RCC 7860 (cell line): ENCODE measurements around the gene CCDC158.
"Not testable (repeated sequence)": the region's sequence is repeated elsewhere in the genome, so short reads cannot be mapped to it uniquely, and the experiment has no call there.

Source experiments
- DNase-seq: peaks from one replicate; pipeline ENCODE4 v3.0.0-alpha.2; 2015; ENCODE audit warnings: low spot score
- FAIRE-seq: peaks from 2 replicates; lab custom pipeline; 2012; peaks lifted over from hg19 to GRCh38; lab: Jason Lieb, UNC

The CCDC158 gene

DNA sequence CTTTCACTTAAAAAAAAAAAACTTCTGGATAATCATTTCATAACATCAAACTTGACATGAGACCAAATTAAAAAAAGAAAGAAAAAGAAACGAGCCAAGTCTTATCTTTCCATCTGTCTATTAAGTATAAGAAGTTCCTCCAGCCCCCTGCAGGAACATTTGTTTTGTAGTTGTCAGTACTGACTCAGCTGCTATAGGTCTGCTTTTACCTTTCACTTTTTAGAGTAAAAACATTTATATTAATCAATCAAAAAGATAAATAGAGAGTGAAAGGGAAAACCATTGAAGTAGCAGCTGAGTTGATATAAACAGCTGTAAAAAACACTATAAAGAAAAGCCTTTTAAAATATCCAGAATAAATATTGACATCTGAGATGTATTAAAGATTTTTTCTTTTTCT, 46.1 kb downstream of the CCDC158 start:
- peak; percentile 22 for FAIRE-seq
- no peak for DNase-seq

DNA sequence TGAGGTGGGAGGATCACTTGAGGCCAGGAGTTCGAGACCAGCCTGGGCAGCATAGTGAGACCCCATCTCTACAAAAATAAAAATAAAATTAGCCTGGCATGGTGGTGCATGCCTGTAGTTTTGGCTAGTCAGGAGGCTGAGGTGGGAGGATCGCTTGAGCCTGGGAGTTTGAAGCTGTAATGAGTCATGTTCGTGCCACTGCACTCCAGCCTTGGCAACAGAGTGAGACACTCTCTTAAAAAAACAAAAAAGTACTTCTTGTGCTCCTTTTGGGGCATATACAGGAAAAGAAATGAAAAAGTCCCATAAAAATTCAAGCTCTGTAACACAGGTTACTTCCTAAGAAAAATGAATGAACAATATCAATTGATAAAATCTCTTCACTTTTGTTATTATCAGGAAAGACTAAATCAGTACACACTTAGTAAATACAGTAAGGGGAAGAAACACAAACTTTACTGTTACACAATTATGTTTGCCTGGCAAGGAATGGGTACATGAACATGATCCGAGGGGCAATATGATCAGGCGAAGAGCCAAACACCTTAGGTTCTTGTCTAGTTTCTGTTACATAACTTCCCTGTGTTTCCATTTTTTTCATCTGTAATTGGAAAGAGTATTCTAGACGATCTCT, 46.9 kb downstream of the CCDC158 start:
- FAIRE-seq: peak; percentile 4

DNA sequence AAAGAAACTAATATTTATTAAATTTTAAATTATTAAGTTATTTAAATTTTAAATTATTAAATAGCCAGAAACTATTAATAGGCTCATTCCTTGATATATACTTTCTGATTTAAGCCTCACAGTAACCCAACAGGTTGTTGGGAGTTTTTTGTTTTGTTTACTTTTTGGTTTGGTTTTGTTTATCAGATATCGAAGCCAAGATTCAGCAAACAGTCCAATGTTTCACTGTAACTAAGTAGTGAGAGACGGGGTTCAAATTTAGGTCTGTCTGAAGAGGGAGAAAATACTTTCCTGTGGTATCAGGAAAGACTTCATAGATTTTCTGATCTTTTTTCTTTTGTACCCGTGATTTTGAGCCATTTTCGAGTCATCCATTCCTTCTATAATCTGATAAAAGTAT, 54.2 kb downstream of the CCDC158 start:
- no peak for FAIRE-seq

More for the DNA sequence above, 46.9 kb downstream of the CCDC158 start:
- DNase-seq: peak; percentile 21

DNA sequence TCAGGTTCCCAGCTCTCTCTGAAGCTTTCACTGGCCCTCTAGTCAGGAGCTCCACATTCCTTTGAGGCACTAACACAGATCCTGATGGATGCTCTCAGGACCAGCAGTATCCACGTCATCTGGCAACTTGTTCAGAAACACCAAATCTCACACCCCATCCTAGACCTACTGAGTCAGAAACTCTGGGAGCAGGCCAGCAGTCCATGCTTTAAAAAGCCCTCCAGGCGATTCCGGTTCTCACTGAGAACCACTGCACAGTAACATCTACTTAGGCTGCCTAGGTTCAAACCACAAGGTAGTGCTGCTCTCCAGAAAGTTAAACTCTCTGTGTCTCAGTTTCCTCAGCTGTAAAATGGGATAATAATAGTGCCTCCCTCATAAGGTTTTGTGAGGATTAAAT, 55.3 kb downstream of the CCDC158 start:
- DNase-seq: no peak
- FAIRE-seq: no peak

More for the DNA sequence above, 54.2 kb downstream of the CCDC158 start:
- no peak for DNase-seq

DNA sequence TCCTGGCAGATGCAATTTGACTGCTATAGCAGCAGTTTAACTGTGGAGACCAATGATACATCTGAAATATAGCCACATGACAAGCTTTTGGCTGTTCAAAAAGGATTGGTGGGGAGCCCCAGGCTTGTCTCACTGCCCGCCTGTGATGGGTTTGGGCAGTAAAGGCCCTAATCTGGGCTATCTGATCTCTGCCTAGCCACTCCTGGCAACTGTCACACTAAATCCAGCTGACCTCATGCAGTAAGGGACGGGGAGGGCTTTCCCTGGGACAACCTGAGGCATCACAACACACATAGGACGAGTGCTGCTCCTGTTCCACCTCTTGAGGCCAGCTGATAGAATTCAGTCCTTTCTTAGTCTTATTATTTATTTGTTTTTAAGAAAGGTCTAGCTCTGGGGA, 56.2 kb downstream of the CCDC158 start:
- FAIRE-seq: no peak
- DNase-seq: no peak

DNA sequence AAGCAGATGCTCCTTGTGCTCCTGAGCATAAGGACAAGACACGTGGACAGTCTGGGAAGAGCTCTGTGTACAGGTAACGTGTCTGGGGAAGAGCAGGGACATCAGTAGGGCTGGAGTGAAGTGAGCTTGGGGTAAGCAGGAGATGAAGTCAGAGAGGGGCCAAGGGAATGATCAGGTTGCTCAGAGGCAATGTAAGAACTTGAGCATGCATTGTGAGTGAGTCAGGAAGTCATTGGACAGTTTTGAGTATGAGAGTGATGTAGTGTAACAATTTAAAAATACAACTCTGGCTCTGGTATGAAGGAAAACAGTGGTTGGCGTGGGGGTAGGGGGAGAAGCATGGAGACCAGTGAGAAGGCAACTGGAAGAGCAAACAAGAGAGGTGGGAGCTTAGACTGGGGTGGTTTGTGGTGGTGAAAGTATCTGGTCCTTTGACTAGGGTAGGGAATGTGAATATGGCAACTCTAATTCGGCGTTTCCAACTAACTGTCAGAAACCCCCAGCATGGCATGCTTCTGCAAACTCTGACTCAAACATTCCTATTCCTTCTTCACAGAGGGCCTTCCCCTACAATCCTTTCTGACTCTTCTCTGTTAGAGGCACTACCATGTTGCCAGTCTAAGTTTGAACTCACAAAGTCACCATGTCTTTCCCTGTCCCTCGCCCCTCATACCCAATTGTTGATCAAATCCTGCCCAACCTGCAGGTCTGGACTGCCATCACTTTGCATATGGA, 57.2 kb downstream of the CCDC158 start:
- DNase-seq: no peak
- no peak for FAIRE-seq

DNA sequence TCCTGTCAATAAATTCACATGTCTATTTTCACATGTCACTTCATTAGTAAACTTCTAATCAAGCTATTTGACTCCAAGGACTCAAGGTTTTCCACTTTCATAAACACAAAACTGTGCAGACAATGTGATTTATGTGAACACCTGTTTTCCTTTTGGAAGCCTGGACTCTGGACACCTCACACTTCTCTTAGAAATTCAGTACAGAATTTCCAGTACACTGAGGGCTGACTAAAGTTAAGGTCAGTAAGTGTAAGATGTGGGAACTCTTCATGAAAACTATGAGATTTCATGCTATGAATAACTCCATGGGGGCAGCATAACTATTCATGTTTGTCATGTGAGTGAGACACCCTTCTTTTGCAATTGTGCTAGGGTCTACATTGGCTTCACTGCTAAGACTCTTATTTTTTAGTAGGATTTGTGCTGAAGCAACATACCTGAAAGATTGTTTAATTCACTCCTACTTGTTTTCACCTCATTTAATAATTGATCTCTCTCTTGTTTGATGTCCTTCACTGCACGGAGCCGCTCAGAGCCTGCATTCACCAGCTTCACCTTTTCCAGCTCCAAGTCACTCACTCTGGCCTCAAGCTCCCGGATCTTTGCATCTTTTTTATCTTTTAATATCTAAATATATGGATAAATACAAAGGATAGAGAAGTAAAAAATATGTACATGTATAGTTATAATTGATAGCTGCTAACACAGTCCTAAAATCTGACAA, 59.1 kb downstream of the CCDC158 start:
- FAIRE-seq (no peak), DNase-seq (no peak)

DNA sequence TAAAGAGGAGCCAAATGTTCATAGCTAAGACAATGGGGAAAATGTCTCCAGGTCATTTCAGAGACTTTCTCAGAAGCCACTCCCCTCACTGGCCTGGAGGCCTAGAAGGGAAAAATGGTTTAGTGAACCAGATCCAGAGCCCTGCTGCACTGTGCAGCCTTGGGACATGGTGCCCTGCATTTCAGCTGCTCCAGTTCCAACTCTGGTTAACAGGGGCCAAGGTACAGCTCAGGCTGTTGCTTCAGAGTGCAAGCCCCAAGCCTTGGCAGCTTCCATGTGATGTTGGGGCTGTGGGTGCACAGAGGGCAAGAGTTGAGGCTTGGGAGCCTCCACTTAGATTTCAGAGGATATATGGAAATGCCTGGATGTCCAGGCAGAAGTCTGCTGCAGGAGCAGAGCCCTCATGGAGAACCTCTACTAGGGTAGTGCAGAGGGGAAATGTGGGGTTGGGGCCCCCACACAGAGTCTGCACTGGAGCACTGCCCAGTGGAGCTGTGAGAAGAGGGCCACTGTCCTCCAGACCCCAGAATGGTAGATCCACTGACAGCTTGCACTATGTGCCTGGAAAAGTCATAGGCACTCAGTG, 61.0 kb downstream of the CCDC158 start:
- not testable (repeated sequence) for DNase-seq, FAIRE-seq

DNA sequence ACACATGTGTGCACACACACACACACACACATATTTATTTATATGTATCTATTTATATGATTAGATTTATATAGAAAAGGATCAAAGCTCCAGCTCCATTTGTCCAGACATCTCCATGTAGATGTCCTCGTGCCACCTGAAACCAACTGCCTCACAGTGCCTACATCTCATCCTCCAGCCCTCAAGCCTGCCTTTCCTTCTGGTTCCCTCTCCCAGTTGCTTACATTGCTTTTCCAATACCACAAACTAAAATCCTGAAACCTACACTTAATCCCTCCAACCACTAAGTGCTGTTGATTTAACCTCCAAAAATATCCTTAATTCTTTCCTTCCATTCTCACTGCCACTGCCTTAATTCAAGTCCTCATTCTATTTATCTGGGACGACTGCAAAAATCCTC, 63.0 kb downstream of the CCDC158 start:
- FAIRE-seq (no peak), DNase-seq (no peak)

DNA sequence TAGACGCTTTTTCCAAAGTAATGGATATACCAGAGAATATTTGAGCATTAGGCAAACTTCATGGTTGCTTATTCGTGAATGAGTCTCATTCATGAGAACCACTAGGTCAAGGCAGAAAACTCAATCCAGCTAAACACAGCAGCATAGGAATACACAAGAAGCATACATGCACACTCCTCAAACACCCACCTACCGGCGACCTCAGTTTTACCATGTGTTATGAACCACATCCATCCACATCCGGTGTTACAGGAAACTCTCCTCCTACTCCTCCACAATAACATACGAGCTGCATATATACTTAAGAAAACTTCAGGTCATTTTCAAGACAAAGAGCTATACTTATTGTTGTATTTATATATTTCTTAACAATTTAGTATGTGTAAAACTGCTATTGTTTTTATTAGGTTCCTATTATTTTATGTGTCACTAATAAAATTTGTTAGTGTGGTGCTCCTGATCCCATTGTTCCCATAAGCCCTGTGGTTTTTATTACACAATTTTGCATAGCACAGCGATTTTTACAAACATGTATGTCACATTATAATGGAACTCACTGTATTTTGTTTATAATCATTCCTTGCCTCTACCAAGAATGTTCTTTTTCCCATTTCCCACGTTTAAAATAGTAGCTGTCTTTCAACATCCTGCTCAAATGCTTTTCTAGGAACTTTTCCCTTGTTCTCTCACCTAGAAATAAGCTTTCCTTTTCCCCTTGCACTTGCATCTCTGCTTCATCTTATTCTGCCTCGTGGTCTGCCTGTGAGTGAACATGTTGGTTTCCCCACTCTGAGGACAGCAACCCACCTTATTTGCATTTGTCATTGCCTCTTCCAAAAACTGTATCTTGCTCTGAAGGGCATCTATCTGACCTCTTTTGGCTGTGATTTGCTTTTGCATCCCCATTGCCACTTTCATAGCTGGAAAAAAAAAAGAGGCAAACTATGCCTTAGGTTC, 66.1 kb downstream of the CCDC158 start:
- FAIRE-seq: no peak
- DNase-seq: no peak

DNA sequence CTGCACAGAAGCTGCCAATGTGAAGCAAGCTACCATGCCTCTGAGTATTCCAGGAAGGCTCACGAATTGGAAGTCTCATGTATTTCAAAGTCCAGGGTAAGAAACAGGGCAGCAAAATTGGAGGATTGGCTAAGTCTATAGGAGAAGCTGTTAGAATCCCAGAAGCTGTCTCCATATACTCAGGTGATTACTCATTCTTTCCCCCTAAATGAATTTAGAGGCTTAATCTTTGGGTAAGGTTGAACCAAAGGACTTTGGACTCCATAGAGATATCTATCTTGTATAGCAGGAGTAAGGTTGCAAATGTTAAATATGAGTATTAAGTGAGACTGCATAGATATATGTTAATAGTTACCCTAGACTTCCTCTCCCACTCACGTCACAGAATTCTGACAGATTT, 78.1 kb downstream of the CCDC158 start:
- FAIRE-seq (no peak), DNase-seq (peak; percentile 41)

DNA sequence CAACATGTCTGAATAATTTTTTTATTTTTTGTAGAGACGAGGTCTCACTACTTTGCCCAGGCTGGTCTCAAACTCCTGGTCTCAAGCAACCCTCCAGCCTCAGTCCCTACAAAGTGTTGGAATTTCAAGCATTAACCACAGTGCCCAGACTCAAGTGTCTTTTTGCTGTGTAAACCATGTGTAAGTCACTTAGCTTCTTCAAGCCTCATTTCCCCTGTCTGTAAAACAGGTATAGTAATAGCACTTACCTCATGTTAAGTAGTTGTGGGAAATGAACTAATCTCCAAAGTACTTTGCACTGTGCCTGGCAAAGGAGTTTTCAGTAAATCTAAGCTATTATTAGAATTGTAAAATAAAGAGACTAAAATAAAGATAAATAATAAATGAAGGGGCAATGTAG, 78.8 kb downstream of the CCDC158 start:
- FAIRE-seq: peak; percentile 94

DNA sequence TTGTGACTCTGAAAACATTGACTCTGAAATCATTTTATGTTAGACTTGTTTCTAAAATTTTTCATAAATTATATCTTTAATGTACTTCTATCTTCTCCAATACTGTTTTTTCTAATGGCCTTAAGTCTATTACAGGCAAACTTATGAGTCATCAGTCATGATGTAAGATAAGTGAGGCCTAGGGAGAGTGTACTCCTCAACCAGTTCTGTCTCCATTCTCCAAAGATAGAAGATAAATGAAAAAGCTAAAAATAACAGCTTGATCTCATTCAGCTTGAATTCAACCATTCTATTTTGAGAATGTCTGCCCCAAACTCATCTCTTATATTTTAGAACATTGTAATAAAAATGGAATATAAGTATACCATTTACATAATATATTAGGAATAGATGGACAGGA, 79.9 kb downstream of the CCDC158 start:
- FAIRE-seq (peak; percentile 92), DNase-seq (peak; percentile 51)

More for the DNA sequence above, 78.8 kb downstream of the CCDC158 start:
- DNase-seq: peak; percentile 83

DNA sequence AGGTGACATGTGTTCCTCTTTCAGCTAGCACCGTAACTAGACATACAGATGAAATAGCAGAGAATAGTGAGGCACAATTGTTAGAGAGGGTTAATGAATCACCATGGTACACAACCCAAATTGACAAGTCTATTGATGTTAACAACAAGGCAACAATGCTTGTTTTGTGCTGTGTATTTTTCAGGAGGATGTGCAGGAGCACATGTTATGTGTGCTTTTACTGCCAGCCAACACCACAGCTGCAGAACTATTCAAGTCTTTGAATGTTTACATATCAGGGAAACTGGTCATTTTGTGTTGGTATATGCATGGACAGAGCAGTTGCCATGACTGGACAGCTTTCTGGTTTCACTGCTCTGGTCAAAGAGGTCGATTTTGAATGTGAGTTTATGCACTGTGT, 81.6 kb downstream of the CCDC158 start:
- DNase-seq (no peak), FAIRE-seq (no peak)

DNA sequence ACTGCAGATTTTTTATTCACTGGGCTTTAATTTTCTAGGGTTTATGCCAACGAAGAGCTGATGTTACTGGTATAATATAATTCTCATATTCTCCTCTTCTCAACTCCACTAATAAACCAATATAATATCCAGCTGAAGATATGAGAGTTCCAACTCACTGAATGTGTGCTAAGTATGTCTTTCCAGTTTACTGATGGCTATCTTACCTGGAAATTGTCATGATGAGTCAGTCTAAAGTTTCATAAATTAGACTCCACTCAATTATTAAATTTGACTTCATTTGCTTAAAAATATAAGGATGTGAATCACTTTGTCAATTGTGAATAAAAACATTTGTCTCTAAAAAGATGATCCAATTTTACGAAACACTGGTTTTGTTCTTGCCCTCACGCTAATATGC, 86.1 kb downstream of the CCDC158 start:
- no peak for DNase-seq
- FAIRE-seq: no peak

DNA sequence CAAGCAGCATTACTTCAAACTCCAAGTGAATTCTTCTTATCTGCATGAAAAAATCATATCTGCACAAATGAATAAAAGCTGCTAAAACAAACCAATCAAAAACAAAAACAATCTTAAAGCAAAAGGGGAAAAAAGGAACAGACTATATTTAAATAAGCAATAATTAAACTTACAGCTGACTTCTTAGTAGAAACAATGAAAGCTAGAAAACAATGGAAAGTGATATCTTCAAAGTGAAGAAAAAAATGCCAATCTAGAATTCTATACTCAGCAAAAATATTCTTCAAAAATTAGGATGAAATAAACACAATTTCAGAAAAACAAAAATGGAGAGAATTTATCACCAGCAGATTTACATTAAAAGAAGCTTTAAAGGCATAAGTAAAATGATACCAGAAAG, 94.4 kb downstream of the CCDC158 start:
- FAIRE-seq: peak; percentile 34

DNA sequence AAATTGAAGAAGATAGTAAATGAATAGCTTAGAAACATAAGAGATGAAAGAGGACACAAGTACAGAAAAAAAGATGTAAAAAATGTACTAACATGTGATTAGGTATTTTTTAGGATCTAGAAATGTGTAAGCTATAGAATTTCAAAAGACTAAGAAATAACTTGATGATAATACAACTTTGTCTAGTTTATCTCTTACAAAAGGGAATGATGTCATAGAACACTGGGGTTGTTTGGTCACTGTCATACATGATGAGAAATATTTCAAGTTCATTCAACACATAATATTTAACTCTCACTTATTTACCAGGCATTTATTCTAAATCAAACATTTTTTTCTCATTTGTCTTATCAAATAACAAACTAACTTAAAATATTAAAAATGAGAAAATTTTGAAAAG, 95.9 kb downstream of the CCDC158 start:
- no peak for FAIRE-seq
- DNase-seq: no peak

More for the DNA sequence above, 94.4 kb downstream of the CCDC158 start:
- peak; percentile 20 for DNase-seq

DNA sequence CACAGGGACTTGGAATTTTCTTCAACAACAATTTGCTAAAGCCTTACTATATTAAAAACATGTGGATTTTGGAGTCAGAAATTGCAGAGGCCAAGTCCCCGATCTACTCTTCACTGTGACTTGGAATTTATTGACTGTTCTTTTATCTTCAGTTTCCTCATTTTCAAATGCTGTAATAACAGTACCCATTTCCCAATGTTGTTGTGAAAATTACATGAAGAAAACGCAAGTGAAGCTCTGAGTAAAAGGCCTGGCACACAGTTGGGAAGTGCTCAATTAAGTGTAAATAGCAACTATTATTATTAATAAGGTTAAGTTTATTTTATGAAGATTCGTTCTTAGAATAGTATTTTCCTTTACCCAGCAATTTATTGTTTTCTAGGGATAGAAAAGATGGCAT, 98.7 kb downstream of the CCDC158 start:
- no peak for DNase-seq
- no peak for FAIRE-seq

DNA sequence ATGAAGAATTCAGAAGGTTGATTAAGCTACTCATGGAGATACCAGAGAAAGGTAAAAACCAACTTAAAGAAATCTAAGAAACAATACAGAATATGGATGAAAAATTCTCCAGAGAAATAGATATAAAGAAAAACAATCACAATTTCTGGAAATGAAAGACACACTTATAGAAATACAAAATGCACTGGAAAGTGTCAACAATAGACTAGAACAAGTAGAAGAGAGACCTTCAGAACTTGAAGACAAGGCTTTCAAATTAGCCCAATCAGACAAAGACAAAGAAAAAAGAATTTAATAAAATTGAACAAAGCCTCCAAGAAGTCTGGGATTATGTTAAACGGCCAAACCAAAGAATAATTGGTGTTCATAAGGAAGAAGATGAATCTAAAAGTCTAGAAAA, 104.8 kb downstream of the CCDC158 start:
- FAIRE-seq (no peak), DNase-seq (no peak)

DNA sequence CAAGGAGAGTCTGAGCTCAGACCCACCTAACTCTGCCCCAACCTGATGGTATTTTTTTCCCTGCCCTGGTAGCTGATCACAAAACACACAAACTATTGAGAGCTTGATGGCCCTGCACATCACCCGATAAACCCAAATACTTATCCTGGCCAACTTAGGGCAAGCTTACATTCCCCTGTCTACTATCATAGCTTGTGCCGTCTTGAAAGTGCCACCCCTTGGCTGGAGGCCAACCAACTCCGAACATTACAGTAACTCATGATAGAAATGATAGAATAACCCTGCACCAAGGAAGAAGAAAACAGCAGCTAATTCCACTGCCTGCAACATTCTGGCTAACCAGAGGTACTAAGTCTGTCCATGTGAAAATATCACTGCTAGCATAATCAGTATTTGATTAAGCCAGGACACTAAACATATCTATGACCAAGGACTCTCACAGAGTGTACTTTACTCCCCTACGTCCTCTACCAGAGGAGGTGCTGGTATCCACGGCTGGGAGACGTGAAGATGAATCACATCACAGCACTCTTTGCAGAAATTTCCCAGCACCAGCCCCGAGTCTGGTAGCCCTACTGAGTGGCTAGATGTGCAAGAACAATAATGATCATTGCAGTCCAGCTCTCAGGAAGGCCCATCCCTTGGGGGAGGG, 105.5 kb downstream of the CCDC158 start:
- DNase-seq (no peak), FAIRE-seq (no peak)
